ENCODE results near the gene CCDC12.

The CCDC12 gene

DNA sequence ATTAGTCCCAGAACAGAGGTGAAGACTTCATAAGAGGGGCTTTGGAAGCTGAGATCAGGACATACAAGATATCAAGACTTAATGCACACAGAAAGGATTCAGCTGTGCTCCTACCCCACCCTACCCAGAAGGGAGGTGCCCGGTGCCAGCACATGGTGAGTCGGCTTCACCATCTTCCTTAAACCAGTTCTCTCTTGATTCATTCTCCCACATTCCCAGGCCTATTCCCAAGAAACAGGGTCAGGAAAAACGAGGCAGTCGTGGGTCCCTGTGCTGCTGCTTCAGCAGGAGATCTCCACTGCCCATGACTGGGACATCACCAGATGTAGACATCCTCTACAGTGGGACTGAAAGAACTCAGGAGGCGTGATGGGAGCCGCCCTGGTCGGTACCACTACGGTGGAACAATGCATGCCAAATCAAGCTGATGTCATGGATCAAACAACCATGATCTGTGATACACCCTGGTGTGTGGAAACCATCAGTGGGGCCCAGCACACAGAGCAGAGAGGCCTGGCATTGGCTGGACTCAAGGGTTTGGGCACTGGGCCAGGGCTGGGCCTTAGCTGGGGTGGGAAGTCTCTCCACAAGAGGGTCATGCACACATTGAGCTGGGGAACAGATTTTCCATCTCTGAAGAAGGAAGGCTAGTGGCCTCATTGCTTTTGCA lies 41.9 kb downstream of the CCDC12 start:
- DNase-seq, result peak; percentile 54

DNA sequence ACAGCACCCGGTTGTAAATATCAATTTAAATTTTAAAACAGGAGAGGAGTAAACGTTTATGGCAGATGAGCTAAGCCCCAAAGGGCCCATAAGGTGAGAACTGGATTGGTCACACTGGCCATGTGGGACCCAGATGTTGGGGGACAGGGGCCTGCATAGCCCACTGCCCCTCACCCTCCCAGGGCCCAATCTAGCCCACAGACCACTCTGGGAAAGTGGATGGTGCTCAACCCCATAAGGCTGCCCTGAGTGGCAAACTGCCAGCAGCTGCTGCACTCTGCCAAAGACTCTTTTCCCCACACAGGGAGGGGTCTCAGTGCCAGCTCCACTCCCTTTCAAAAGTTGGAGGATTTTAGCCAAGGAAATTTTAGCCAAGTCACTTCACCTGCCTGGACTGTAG lies 42.5 kb downstream of the CCDC12 start:
- peak; percentile 28 for DNase-seq

DNA sequence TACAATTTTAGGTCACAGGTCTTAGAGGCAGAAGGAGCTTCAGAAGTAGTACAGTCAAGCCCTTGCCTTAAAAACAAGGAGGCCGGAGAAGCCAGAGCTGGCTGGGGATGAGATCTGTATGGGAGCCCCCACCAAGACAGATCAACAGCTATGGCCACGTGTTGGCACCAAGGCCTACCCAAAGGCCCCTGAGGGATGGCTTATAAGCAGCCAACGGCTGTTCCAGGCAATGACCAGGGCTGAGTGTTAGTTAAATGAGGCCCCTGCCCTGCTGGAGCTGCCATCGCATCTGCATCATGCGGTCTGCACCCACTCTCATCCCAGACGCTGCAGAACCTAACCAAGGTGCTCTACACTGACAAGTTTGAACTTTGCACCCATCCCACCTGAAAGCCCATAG lies 43.3 kb downstream of the CCDC12 start:
- no peak for DNase-seq

- DNase-seq, result no peak
Observed at GRCh38 chr3:46932455-46933225, 43.9 kb downstream of the CCDC12 start.

- DNase-seq, result no peak
Observed at GRCh38 chr3:46931631-46932331, 44.8 kb downstream of the CCDC12 start.

DNA sequence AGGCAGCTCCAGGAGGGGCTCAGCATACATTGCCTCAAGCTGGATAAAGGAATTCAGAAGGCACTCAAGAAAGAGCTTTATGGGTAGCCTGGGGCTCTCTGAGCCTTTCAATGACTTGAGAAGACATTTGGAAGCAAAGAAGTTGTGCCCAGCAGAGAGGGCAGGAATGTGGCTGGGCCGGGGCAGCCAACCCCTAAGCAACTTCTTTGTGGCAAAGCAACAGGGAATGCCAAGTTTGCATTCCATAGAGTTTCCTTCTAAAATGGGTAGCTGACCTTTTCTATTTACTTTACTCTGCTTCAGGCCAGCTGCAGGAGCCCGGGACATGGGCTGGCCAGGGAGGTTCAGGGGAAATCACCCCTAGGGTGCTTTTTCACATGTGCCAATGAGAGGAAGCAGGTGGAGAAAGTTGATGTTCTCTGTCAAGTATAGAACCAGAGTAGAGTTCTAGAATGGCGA lies 45.6 kb downstream of the CCDC12 start:
- DNase-seq, result no peak

DNA sequence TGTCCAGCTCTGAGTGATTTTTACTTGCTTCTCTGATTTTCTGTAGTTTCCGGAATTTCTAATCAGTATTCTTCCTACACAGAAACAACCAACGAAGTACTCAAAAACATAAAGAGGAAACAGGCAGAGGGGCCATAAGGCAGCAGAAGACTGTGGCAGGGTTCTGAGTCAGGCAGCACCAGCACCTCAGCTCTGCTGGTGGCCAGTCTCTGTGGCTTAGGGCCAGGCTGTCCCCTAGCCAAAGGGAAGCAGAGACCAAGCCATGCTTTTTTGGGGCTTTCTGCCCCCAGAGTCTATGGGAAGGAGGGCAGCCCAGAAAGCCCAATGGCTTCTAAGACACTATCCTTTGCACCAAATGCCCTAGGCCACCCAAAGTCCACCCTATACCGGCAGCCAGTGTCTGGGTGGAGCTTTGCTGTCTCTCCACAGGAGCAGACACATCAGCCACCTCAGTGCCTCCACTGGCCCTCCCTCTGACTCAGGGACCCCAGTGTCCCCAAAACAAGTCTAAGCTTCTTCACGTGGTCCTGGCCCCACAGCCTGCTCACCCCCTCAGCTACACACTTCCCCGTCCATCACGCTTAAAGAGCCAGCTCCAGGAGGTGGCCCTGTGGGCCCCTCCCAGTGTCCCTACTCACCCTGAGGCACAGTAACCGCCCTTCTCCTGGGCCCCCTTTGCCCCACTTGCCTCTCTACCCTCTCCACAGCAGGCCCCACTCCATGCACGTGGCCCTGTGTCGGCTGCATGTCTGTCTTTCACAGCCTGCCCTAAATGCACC lies 46.2 kb downstream of the CCDC12 start:
- DNase-seq, result no peak

- DNase-seq, result no peak
Observed at GRCh38 chr3:46929324-46929723, 47.2 kb downstream of the CCDC12 start.

DNA sequence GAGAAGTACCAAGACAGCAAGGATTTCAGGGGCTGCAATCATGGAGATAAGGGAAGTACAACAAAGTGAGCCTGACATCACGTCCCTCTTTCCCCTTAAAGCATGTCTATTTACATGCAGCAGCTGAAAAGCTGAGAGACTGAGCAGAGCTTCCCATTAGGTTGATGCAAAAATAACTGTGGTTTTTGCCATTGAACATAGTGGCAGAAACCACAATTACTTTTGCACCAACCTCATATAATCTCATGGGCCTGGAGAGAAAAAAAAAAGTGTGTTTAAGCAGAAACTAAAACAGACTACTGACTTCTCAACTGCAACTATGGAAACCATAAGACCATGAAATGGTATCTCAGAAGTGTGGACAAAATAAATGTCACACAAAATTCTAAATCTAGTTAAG lies 48.3 kb downstream of the CCDC12 start:
- DNase-seq, result no peak

GRCh38 chr3:46927718-46928073 lies 48.8 kb downstream of the CCDC12 start:
- no peak for DNase-seq

DNA sequence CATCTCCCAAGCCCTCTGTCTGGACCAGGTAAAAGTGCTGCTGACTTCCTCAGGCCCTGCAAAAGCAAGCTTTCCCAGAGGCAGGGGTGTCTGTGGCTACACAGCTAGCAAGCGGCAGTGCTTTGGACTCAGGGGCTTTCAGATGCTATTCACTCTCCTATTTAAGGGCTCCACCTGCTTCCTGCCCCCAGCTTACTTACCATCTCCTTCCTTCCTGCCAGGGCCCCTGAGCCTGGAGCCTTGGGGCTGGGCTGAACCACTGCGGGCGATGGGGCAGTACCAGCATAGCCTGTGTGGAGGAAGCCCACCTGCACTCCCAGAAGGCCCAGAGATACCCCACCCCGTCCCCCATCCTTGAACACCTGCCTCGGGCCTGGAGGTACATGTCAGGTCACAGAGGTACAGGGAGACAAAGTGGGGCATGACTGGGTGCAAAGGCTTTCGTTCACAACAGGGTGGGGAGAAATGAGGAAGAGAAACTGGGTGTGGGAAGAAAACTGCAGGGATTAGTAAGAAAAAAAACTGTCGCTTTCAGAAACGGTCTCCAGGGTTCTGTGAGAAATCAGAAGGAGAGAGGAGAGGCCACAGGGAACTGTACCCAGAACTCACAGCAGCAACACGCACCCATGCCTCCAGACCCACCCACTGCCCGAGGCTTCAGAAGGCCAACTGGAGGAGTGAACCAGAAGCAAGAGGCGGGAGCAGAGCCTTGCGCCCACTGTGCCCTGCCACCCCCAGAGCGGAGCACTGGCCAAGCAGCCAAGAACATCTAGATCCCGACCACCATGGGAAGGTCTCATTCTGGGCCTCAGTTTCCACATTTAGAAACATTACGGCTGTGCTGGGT lies 49.5 kb downstream of the CCDC12 start:
- no peak for DNase-seq

- DNase-seq, result no peak
Observed at GRCh38 chr3:46926447-46926846, 50.1 kb downstream of the CCDC12 start.

DNA sequence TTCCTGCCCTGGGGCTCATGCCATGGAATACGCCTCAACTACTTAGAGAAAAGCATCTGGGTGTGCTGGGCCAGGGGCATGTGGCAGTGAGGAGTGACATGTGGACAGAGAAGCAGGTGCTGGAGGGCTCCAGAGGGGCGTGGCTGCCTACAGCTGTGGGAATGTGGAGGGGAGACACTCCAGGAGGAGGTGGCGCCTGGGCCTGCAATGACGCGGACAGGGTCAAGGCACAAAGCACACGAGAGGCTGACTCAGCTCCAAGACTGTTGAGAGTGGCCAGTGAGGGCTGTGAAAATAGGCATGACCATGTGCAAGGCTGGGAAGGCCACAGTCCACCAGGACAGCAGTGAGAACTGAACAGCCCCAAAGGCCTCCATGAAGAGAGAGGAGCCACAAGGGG lies 50.5 kb downstream of the CCDC12 start:
- DNase-seq, result no peak

- DNase-seq, result no peak
Observed at GRCh38 chr3:46925585-46925934, 51.0 kb downstream of the CCDC12 start.

DNA sequence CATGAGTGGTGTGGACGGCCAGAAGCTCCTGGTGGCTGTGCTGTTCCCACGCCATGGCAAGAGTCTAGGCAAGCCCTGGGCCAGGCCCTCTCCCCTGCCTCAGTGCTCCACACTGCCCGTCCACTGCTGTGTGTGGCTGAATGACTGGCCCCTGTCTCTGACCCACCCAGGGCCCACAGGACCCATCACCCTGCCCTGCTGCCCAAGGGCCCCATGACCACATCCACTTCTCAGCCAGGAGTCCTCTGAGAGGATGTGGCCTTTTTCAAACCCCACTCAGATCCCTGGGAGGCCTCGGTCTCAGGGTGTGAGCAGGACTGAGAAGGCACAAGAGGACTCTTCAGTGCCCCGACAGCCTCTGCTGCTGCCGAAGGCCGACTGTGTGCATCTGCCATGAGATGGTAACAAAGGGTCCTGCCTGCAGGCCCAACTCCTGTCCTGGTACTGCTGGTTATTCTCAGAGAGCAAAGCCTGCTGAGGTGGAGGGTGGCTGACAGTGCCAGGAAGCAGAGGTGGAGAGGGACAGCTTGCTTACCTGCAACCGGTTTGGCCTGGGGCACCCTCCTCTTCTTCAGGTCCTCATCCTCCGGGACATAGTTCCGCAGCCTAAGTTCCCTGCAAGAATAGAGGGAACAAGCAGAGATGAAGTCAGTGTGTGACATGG lies 51.5 kb downstream of the CCDC12 start:
- DNase-seq, result no peak

DNA sequence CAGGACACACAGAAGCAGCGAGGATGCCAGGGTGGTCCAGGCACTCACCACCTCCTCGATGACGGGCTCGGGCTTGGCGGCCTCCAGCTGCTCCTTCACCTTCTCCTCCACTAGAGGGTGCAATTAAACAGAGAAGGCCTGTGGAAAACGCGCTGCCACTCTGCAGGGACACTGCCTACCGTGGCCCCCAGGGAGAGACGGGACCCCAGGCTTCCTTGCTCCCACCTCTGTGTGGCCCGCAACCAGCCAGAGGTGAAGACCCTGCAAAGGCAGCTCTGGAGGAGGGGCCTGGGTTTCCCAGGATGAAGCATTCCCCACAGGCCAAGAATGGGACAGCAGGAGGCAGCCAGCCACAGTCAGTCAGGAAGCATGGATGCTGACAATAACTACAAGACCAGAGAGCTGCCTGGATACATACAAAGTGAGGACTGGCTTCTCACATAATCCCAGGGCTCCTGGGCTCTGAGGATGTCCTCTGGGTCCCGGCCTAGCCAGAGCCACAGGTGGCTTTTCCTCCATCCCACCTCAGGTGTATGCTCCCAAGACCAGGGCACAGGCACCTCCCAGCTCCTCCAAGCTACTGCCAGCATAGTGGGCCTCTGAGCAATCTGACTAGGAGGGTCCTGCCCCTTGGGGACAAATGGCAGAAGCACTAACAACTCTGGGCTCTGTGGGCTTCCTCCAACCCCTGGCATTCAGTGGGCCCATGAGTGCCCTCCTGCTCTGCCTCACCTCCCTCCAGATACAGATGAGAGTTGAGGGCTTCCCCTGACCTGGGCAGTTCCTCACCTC lies 52.8 kb downstream of the CCDC12 start:
- no peak for DNase-seq

GRCh38 chr3:46922871-46923558 lies 53.5 kb downstream of the CCDC12 start:
- DNase-seq, result no peak

- DNase-seq, result no peak
Observed at GRCh38 chr3:46922426-46922825, 54.1 kb downstream of the CCDC12 start.

- no peak for DNase-seq
Observed at GRCh38 chr3:46921871-46922271, 54.7 kb downstream of the CCDC12 start.

DNA sequence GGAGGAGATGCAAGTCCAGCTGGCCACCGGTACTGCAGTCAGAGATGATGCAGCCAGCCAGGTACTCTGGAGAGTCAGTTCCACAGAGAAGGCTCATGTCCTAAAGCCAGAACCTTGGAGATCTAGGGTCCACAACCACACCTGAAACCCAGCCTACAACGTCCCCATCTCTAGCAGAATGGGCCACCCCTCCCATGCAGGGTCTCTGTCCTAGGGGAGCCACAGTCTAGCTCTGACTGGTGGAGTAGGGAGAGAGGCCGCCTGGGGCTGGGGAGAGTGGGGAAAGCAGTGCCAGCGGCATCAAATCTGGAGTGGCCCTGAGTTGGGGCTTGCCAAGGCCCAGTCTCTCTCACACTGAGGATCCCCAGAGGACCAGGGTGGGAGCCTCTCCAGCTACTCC lies 55.5 kb downstream of the CCDC12 start:
- DNase-seq, result no peak

All from NCI-H1092 (cell line).